RWPE2 (cell line): ENCODE results near the gene TMEM247.

Experiments
- ATAC-seq: fragments of 200-7000 bp; cut with Tn5 transposase; 3 replicates; pipeline ENCODE4 v1.9.1; 2021; ENCODE audit warnings: low read depth
- DNase-seq: peaks from one replicate; pipeline ENCODE4 v3.0.0-alpha.2; 2020; ENCODE audit warnings: low spot score
- H3K27ac ChIP-seq: fragments of 450-650 bp; 2 replicates; pipeline ENCODE4 v1.5.1; 2017; ENCODE audit warnings: mild to moderate bottlenecking; ENCODE audit not compliant: poor library complexity, severe bottlenecking
- H3K27me3 ChIP-seq: fragments of 250-450 bp; sonication (Bioruptor Pico); 2 replicates; pipeline ENCODE4 v1.5.1; 2021; ENCODE audit warnings: mild to moderate bottlenecking, moderate library complexity; ENCODE audit not compliant: insufficient read depth, poor library complexity, severe bottlenecking
- H3K36me3 ChIP-seq: fragments of 250-450 bp; sonication (Bioruptor Pico); 2 replicates; pipeline ENCODE4 v1.5.1; 2020; ENCODE audit warnings: low read depth, mild to moderate bottlenecking, moderate library complexity
- H3K4me1 ChIP-seq: fragments of 250-450 bp; sonication (Bioruptor Pico); 2 replicates; pipeline ENCODE4 v1.5.1; 2021; ENCODE audit warnings: mild to moderate bottlenecking, moderate library complexity; ENCODE audit not compliant: insufficient read depth, poor library complexity, severe bottlenecking
- H3K4me3 ChIP-seq: fragments of 250-450 bp; sonication (Bioruptor Pico); 2 replicates; pipeline ENCODE4 v1.5.1; 2021; ENCODE audit warnings: mild to moderate bottlenecking, moderate library complexity; ENCODE audit not compliant: severe bottlenecking
- H3K9me3 ChIP-seq: fragments of 250-450 bp; sonication (Bioruptor Pico); 2 replicates; pipeline ENCODE4 v1.5.1; 2021; ENCODE audit warnings: mild to moderate bottlenecking, moderate library complexity; ENCODE audit not compliant: severe bottlenecking
- CTCF ChIP-seq: fragments of 450-650 bp; IDR thresholded peaks from one replicate; pipeline ENCODE4 v1.5.1; 2017; ENCODE audit warnings: mild to moderate bottlenecking, moderate library complexity; ENCODE audit not compliant: poor library complexity, severe bottlenecking

The TMEM247 gene

DNA sequence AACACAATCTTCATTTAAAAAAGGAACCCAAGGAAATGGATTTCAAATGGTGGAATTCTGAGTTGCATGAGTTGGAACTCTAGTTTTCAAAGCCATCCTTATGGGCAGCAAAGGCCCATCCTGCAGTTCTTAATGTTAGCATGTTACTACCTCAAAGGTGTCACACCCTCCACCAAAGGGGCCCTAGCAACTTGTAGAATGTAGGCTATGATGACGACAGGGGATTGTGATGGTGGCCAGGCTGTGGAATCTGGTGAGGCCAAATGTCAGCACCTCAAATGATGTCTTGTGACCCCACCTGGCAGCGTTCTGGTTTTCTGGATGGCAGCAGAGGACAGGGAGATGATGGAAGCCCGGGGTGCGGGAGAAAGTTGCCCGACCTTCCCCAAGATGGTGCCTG, at the start of gene TMEM247:
TSS of gene TMEM247 (plus strand) at position 301 of the 400 bp plus-strand sequence.
- H3K4me1 ChIP-seq = peaks cover 14% of the 10 kb centered on the region
- no peaks in the 10 kb centered on the region for H3K27me3 ChIP-seq
- DNase-seq (no peak), ATAC-seq (no peak)
- no peak within 1 kb of the TSS for H3K27ac ChIP-seq
- no peak within 1 kb of the TSS for H3K4me3 ChIP-seq
- no peak for TF ChIP-seq CTCF
- no peaks in the 10 kb centered on the region for H3K36me3 ChIP-seq
- no peaks in the 10 kb centered on the region for H3K9me3 ChIP-seq

DNA sequence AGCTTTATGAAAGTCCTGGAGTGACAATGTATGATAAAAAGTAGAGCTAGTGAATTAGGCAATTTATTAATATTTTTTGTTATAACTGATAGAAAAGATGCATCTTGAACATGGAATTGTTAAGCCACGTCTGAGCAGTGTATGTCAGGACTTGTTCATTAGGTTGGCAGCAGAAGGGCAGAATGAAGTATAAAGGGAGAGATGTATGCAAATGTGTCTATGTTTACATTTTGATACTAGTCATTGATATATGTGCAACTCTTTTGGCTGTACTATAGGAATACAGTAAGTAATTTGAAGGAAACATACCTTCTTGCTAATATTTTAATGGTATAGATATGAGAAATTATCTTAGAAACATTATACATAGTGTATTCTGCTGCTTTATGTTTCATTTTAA, 49.0 kb upstream of the TMEM247 start:
- H3K27ac ChIP-seq = no peak overlapping the region
- peaks cover 9% of the 10 kb centered on the region for H3K4me1 ChIP-seq
- H3K36me3 ChIP-seq = no peaks in the 10 kb centered on the region
- H3K4me3 ChIP-seq = no peak overlapping the region
- H3K27me3 ChIP-seq = no peaks in the 10 kb centered on the region
- H3K9me3 ChIP-seq = no peaks in the 10 kb centered on the region
- no peak for TF ChIP-seq CTCF
- DNase-seq = no peak
- no peak for ATAC-seq

DNA sequence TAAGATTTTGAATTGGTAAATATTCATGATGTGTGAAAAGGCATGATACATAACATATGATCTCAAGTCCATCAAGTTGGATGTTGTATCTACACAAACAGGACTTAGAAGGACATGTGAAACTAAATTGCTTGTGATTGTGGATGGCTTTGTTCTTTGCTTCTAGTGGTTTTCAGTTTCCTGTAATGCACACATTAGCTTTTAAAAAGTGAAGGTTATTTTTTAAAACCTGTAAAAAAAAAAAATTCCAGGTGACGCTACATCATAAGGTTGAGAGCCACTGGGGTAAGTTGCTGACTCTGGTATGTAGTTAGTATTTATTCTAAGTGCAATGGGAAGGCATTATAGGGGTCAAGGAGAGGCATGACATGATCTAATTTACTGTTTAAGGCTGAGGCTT, 48.4 kb upstream of the TMEM247 start:
- H3K9me3 ChIP-seq = no peaks in the 10 kb centered on the region
- no peak for DNase-seq
- H3K4me3 ChIP-seq = no peak overlapping the region
- H3K27me3 ChIP-seq = no peaks in the 10 kb centered on the region
- ATAC-seq = no peak
- no peaks in the 10 kb centered on the region for H3K36me3 ChIP-seq
- H3K27ac ChIP-seq = no peak overlapping the region
- peaks cover 13% of the 10 kb centered on the region for H3K4me1 ChIP-seq
- no peak for TF ChIP-seq CTCF

- H3K27me3 ChIP-seq = no peaks in the 10 kb centered on the region
- no peaks in the 10 kb centered on the region for H3K9me3 ChIP-seq
- no peak for TF ChIP-seq CTCF
- DNase-seq (no peak), ATAC-seq (no peak)
- H3K27ac ChIP-seq = no peak overlapping the region
- H3K4me3 ChIP-seq = no peak overlapping the region
- peaks cover 13% of the 10 kb centered on the region for H3K4me1 ChIP-seq
- no peaks in the 10 kb centered on the region for H3K36me3 ChIP-seq
These were observed 47.7 kb upstream of the TMEM247 start for GRCh38 chr2:46431481-46432235.

DNA sequence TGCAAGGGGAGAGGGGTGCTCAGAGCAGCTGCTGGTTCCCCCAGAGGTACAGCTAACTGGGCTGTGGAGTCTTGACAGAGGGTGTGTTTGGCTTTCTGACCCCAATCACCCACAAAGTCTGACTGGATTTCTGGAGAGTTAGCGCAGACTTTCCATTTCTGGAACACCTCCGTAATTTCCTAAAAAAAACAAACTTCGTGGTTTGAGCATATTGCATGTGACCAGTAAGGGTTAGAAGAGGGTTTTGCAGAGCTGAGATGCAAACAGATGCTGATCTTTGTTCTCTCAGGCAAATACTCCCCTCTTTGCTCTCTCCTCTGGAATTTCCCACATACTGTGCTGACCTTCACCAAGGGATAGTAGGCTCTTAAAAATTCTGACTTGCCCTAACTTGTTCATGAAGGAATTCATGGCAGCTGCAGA, 44.5 kb upstream of the TMEM247 start:
- no peak for TF ChIP-seq CTCF
- H3K4me1 ChIP-seq = peaks cover 13% of the 10 kb centered on the region
- peak; percentile 92 for ATAC-seq
- DNase-seq = no peak
- H3K36me3 ChIP-seq = no peaks in the 10 kb centered on the region
- no peaks in the 10 kb centered on the region for H3K9me3 ChIP-seq
- peak overlapping the region; percentile 2 for H3K27ac ChIP-seq
- H3K27me3 ChIP-seq = no peaks in the 10 kb centered on the region
- H3K4me3 ChIP-seq = no peak overlapping the region
